ENCODE data around the gene PTPRT. TPM values are rescaled to one million over a fixed set of nuclear protein-coding genes. Genes with fewer than 3 reads are reported as not detected.

PTPRT gene
- total RNA-seq, 1 experiment from 2014 or later = 0.20 TPM

GRCh38 chr20:42873259-42873658, 316.4 kb downstream of the PTPRT start:
- Mint-ChIP-seq H3K27ac (ENCODE audit: unreplicated experiment) (no peak overlapping the region), H3K27me3 (ENCODE audit: insufficient read depth, unreplicated experiment) (no peaks in the 10 kb centered on the region), H3K36me3 (ENCODE audit: insufficient read depth, unreplicated experiment) (no peaks in the 10 kb centered on the region), H3K4me3 (ENCODE audit: unreplicated experiment) (no peak overlapping the region), H3K4me1 (ENCODE audit: low read depth, unreplicated experiment) (no peaks in the 10 kb centered on the region), H3K9me3 (ENCODE audit: unreplicated experiment) (peaks cover 24% of the 10 kb centered on the region)
- no peaks in the 10 kb centered on the region for H3K36me3 ChIP-seq (ENCODE audit: control insufficient read depth, insufficient read depth, low read length)
- H3K4me1 ChIP-seq = no peaks in the 10 kb centered on the region
- CTCF ChIA-PET = no interaction called here
- no peak for DNase-seq
- no peaks in the 10 kb centered on the region for H3K27me3 ChIP-seq (replicated peaks; ENCODE audit: control insufficient read depth, insufficient read depth, low read length)
- H3K9me3 ChIP-seq = no peaks in the 10 kb centered on the region
- intact Hi-C loops (cut with micrococcal nuclease; ENCODE audit: unreplicated experiment) = no loop called here
- POLR2A ChIA-PET = no interaction called here
- no peak for TF ChIP-seq CTCF (IDR thresholded peaks at IDR 0.05; ENCODE audit: insufficient read depth in 1 of 2, low read depth in 1 of 2, low read length in 1 of 2, severe bottlenecking in 1 of 2, unreplicated experiment in 1 of 2)
- H3K4me3 ChIP-seq (ENCODE audit: low read depth, low read length) = no peak overlapping the region
- BruUV-seq (replicated peaks) = no TSS peak

GRCh38 chr20:42864116-42864515, 325.6 kb downstream of the PTPRT start:
- Mint-ChIP-seq H3K27me3 (ENCODE audit: insufficient read depth, unreplicated experiment) (peaks cover 9% of the 10 kb centered on the region), H3K36me3 (ENCODE audit: insufficient read depth, unreplicated experiment) (no peaks in the 10 kb centered on the region), H3K4me3 (ENCODE audit: unreplicated experiment) (no peak overlapping the region), H3K4me1 (ENCODE audit: low read depth, unreplicated experiment) (no peaks in the 10 kb centered on the region), H3K9me3 (ENCODE audit: unreplicated experiment) (no peaks in the 10 kb centered on the region), H3K27ac (ENCODE audit: unreplicated experiment) (no peak overlapping the region)
- POLR2A ChIA-PET = no interaction called here
- no peak for DNase-seq
- Histone ChIP-seq H3K27me3 (replicated peaks; ENCODE audit: control insufficient read depth, insufficient read depth, low read length) (no peaks in the 10 kb centered on the region), H3K36me3 (ENCODE audit: control insufficient read depth, insufficient read depth, low read length) (no peaks in the 10 kb centered on the region), H3K4me1 (no peaks in the 10 kb centered on the region), H3K4me3 (ENCODE audit: low read depth, low read length) (no peak overlapping the region), H3K9me3 (no peaks in the 10 kb centered on the region; the same call in 1 of the 2 replicates)
- CTCF ChIA-PET = no interaction called here
- no peak for TF ChIP-seq CTCF (IDR thresholded peaks at IDR 0.05; ENCODE audit: insufficient read depth in 1 of 2, low read depth in 1 of 2, low read length in 1 of 2, severe bottlenecking in 1 of 2, unreplicated experiment in 1 of 2)
- intact Hi-C loops (cut with micrococcal nuclease; ENCODE audit: unreplicated experiment) = no loop called here
- no TSS peak for BruUV-seq (replicated peaks)

- DNase-seq = no peak
- Mint-ChIP-seq H3K36me3 (ENCODE audit: insufficient read depth, unreplicated experiment) (no peaks in the 10 kb centered on the region), H3K4me3 (ENCODE audit: unreplicated experiment) (no peak overlapping the region), H3K27ac (ENCODE audit: unreplicated experiment) (no peak overlapping the region), H3K4me1 (ENCODE audit: low read depth, unreplicated experiment) (no peaks in the 10 kb centered on the region), H3K9me3 (ENCODE audit: unreplicated experiment) (no peaks in the 10 kb centered on the region), H3K27me3 (ENCODE audit: insufficient read depth, unreplicated experiment) (peaks cover 5% of the 10 kb centered on the region)
- Histone ChIP-seq H3K4me3 (ENCODE audit: low read depth, low read length) (no peak overlapping the region), H3K4me1 (no peaks in the 10 kb centered on the region), H3K36me3 (ENCODE audit: control insufficient read depth, insufficient read depth, low read length) (no peaks in the 10 kb centered on the region), H3K9me3 (no peaks in the 10 kb centered on the region; the same call in 1 of the 2 replicates), H3K27me3 (replicated peaks; ENCODE audit: control insufficient read depth, insufficient read depth, low read length) (no peaks in the 10 kb centered on the region)
- no peak for TF ChIP-seq CTCF (IDR thresholded peaks at IDR 0.05; ENCODE audit: insufficient read depth in 1 of 2, low read depth in 1 of 2, low read length in 1 of 2, severe bottlenecking in 1 of 2, unreplicated experiment in 1 of 2)
- no TSS peak for BruUV-seq (replicated peaks)
- POLR2A ChIA-PET = no interaction called here
- intact Hi-C loops (cut with micrococcal nuclease; ENCODE audit: unreplicated experiment) = no loop called here
- CTCF ChIA-PET = no interaction called here
Observed at GRCh38 chr20:42862446-42862845, 327.3 kb downstream of the PTPRT start.
